GM12878 (cell line): ENCODE results near the gene PLXND1. TPM values are rescaled to one million over a fixed set of nuclear protein-coding genes. Genes with fewer than 3 reads are reported as not detected.

Experiments
- ATAC-seq: fragments of 200-7000 bp; cut with Tn5 transposase; 3 replicates; pipeline ENCODE4 v1.9.1; 2020; ENCODE audit warnings: mild to moderate bottlenecking, moderate library complexity
- BruUV-seq: library from RNA; stranded (reverse); fragments of 400-500 nt; replicated peaks from 2 replicates; lab custom pipeline; 2021; lab: Mats Ljungman, UMichigan
- CTCF ChIA-PET: fragments of 300-600 bp; sonication (Branson Sonifier 250); formaldehyde crosslinking; extraction: SDS; loops from one replicate; lab custom pipeline; 2021; ENCODE audit warnings: inconsistent platforms; lab: Yijun Ruan, JAX
- POLR2A ChIA-PET: fragments of 350-600 bp; formaldehyde crosslinking; extraction: SDS; loops from one replicate; lab custom pipeline; 2021; ENCODE audit warnings: inconsistent platforms; lab: Charles Lee
- RAD21 ChIA-PET: fragments of 300-600 bp; sonication (Branson Sonifier 250); formaldehyde crosslinking; loops from one replicate; lab custom pipeline; 2023; ENCODE audit warnings: antibody characterized with exemption; ENCODE audit not compliant: unreplicated experiment; lab: Charles Lee
- SMC1A ChIA-PET: fragments of 300-600 bp; sonication (Branson Sonifier 250); formaldehyde crosslinking; loops from one replicate; lab custom pipeline; 2023; ENCODE audit not compliant: unreplicated experiment, uncharacterized antibody; lab: Charles Lee
- DNase-seq: peaks from one replicate; pipeline ENCODE4 v3.0.0-alpha.2; 2011; ENCODE audit warnings: low read depth, low spot score
- FAIRE-seq: peaks from 3 replicates; lab custom pipeline; 2011; peaks lifted over from hg19 to GRCh38; lab: Jason Lieb, UNC
- H2AFZ ChIP-seq: 2 replicates; pipeline ENCODE4 v1.6.0; 2011; ENCODE audit warnings: low read depth, low read length, control low read depth; ENCODE audit not compliant: control insufficient read depth
- H3K27ac ChIP-seq: 2 replicates; pipeline ENCODE4 v1.5.1; 2011; ENCODE audit warnings: control low read depth; ENCODE audit not compliant: control insufficient read depth, insufficient read depth
- H3K27me3 ChIP-seq, 2 experiments: replicated peaks in 1 of 2; 2 replicates each; pipeline versions ENCODE4 v1.6.0 to v1.6.1; 2011; ENCODE audit warnings: low read length in 1 of 2; ENCODE audit not compliant: control insufficient read depth in 2 of 2, insufficient read depth in 2 of 2
- H3K36me3 ChIP-seq, 2 experiments: 2 replicates each; pipeline ENCODE4 v1.5.1; 2011; ENCODE audit warnings: low read length in 1 of 2; ENCODE audit not compliant: control insufficient read depth in 2 of 2, insufficient read depth in 2 of 2
- H3K4me1 ChIP-seq: 2 replicates; pipeline ENCODE4 v1.6.1; 2011; ENCODE audit warnings: mild to moderate bottlenecking, low read length, moderate library complexity, mixed read lengths; ENCODE audit not compliant: control insufficient read depth, insufficient read depth
- H3K4me2 ChIP-seq: 2 replicates; pipeline ENCODE4 v1.6.0; 2011; ENCODE audit warnings: control low read depth; ENCODE audit not compliant: control insufficient read depth, insufficient read depth
- H3K4me3 ChIP-seq: fragments of 200-600 bp; sonication (generic); 2 replicates; pipeline ENCODE4 v1.5.1; 2016
- H3K79me2 ChIP-seq: 2 replicates; pipeline ENCODE4 v1.6.0; 2011; ENCODE audit warnings: low read length; ENCODE audit not compliant: control insufficient read depth, insufficient read depth
- H3K9ac ChIP-seq: 2 replicates; pipeline ENCODE4 v1.8.0; 2011; ENCODE audit warnings: low read length, control low read depth, mixed read lengths; ENCODE audit not compliant: control insufficient read depth, insufficient read depth
- H3K9me3 ChIP-seq: replicated peaks from 3 replicates; pipeline ENCODE4 v1.5.1; 2011; ENCODE audit warnings: mild to moderate bottlenecking, low read length; ENCODE audit not compliant: control insufficient read depth, insufficient read depth
- H4K20me1 ChIP-seq: 2 replicates; pipeline ENCODE4 v1.6.0; 2011; ENCODE audit not compliant: control insufficient read depth, insufficient read depth
- CREB1 ChIP-seq: IDR thresholded peaks from 2 replicates; pipeline ENCODE4 v1.6.1; 2012; ENCODE audit warnings: low read depth, mild to moderate bottlenecking, inconsistent platforms
- E2F4 ChIP-seq: IDR thresholded peaks from 2 replicates; pipeline ENCODE4 v1.6.1; 2012; ENCODE audit warnings: low read depth, low read length, improper control_type of control experiment
- ESRRA ChIP-seq: IDR thresholded peaks from 2 replicates; pipeline ENCODE4 v1.6.1; 2012; ENCODE audit warnings: mild to moderate bottlenecking, low read length, improper control_type of control experiment
- FOXK2 ChIP-seq: fragments of 450-650 bp; IDR thresholded peaks from 2 replicates; pipeline ENCODE4 v1.6.1; 2017; ENCODE audit warnings: mild to moderate bottlenecking, moderate library complexity
- KLF5 ChIP-seq: fragments of 450-650 bp; IDR thresholded peaks from 2 replicates; pipeline ENCODE4 v1.6.1; 2014; ENCODE audit warnings: mild to moderate bottlenecking; ENCODE audit not compliant: partially characterized antibody
- MYC ChIP-seq: IDR thresholded peaks from 2 replicates; pipeline ENCODE4 v1.6.1; 2011; ENCODE audit warnings: mild to moderate bottlenecking, low read length, moderate library complexity, inconsistent platforms; ENCODE audit not compliant: insufficient read depth, insufficient replicate concordance, insufficient read length, severe bottlenecking
- NFYB ChIP-seq: IDR thresholded peaks from 2 replicates; pipeline ENCODE4 v1.6.1; 2011; ENCODE audit warnings: low read depth, mild to moderate bottlenecking, low read length, improper control_type of control experiment, moderate library complexity; ENCODE audit not compliant: insufficient read depth
- POLR2AphosphoS2 ChIP-seq: IDR thresholded peaks from 2 replicates; pipeline ENCODE4 v1.6.1; 2011; ENCODE audit warnings: low read depth, mild to moderate bottlenecking, low read length, improper control_type of control experiment, moderate library complexity
- TCF12 ChIP-seq: IDR thresholded peaks from 2 replicates; pipeline ENCODE4 v1.6.1; 2011; ENCODE audit warnings: low read depth, mild to moderate bottlenecking, low read length
- WGBS: methylation state at CpG from one replicate; pipeline ENCODE4 v1.1.6; 2016; ENCODE audit warnings: low lambda C conversion rate; ENCODE audit not compliant: insufficient replicate concordance, insufficient coverage; ENCODE audit errors: missing lambda C conversion rate; 5-methylcytosine and 5-hydroxymethylcytosine counted together
- in situ Hi-C: fragments of 300-500 bp; cut with MboI; formaldehyde crosslinking; loops from 9 replicates; pipeline ENCODE4 v1.14.3; 2018; ENCODE audit warnings: mixed read lengths
- intact Hi-C: fragments of 100-400 bp; cut with micrococcal nuclease; formaldehyde crosslinking; loops from one replicate; pipeline ENCODE4 v1.14.2; 2022; ENCODE audit not compliant: unreplicated experiment
- polyA plus RNA-seq, 11 experiments: library from polyadenylated mRNA; depleted of rRNA in 4 of 11; unstranded in 6 of 11; stranded (reverse) in 5 of 11; fragments of >200 nt; fragmentation: Nextera tagmentation in 4 of 11; fragmentation: Illumina TruSeq in 1 of 11; extraction: Ambion mirVana in 4 of 11; extraction: Trizol in 1 of 11; gene quantifications; 1 replicate in 1 of 11; 2 replicates in 10 of 11; pipeline versions ENCODE4 v1.2.1 to v1.2.3, GENCODE V29; 2011 to 2016; ENCODE audit warnings: inconsistent platforms in 2 of 11, missing spikeins in 2 of 11, low read depth in 1 of 11
- total RNA-seq, 4 experiments: library from RNA; depleted of rRNA in 3 of 4; stranded (reverse); fragments of >200 nt in 3 of 4; fragmentation: Illumina TruSeq in 1 of 4; extraction: Trizol in 1 of 4; gene quantifications; 2 replicates each; pipeline versions ENCODE4 v1.2.1 to v1.2.3, GENCODE V29; 2013 to 2021
- TF ChIP-seq, protein P1 (sequence below): fragments of 450-650 bp; IDR thresholded peaks from 2 replicates; pipeline ENCODE4 v1.6.1; 2016; ENCODE audit warnings: mild to moderate bottlenecking, moderate library complexity, borderline replicate concordance

PLXND1 gene
- total and polyA plus RNA-seq, 10 of the 15 experiments (the other 5 are each of a cell fraction or from before 2014, with no cell fraction given): 0.01 to 2.3 (median 0.72) TPM; not detected in 7

GRCh38 chr3:129561619-129562248, 44.7 kb downstream of the PLXND1 start:
- ChIA-PET CTCF (no interaction called here), POLR2A (no interaction called here), SMC1A (no interaction called here), RAD21 (no interaction called here)
- WGBS: 70% methylated on average over 15 of the region's 18 CpGs
- FAIRE-seq: no peak
- Histone ChIP-seq H3K27ac (no peak overlapping the region), H3K27me3 (no peaks in the 10 kb centered on the region), H3K36me3 (no peaks in the 10 kb centered on the region), H3K9me3 (no peaks in the 10 kb centered on the region), H4K20me1 (no peaks in the 10 kb centered on the region), H3K79me2 (no peaks in the 10 kb centered on the region), H2AFZ (no peak overlapping the region), H3K4me2 (no peak overlapping the region), H3K9ac (no peak overlapping the region), H3K4me3 (no peak overlapping the region), H3K4me1 (no peaks in the 10 kb centered on the region)
- TF ChIP-seq MYC (no peak), E2F4 (no peak), NFYB (no peak), ESRRA (no peak), TCF12 (no peak), POLR2AphosphoS2 (no peak), FOXK2 (no peak), KLF5 (no peak), CREB1 (no peak)
- TF ChIP-seq, protein P1, sequence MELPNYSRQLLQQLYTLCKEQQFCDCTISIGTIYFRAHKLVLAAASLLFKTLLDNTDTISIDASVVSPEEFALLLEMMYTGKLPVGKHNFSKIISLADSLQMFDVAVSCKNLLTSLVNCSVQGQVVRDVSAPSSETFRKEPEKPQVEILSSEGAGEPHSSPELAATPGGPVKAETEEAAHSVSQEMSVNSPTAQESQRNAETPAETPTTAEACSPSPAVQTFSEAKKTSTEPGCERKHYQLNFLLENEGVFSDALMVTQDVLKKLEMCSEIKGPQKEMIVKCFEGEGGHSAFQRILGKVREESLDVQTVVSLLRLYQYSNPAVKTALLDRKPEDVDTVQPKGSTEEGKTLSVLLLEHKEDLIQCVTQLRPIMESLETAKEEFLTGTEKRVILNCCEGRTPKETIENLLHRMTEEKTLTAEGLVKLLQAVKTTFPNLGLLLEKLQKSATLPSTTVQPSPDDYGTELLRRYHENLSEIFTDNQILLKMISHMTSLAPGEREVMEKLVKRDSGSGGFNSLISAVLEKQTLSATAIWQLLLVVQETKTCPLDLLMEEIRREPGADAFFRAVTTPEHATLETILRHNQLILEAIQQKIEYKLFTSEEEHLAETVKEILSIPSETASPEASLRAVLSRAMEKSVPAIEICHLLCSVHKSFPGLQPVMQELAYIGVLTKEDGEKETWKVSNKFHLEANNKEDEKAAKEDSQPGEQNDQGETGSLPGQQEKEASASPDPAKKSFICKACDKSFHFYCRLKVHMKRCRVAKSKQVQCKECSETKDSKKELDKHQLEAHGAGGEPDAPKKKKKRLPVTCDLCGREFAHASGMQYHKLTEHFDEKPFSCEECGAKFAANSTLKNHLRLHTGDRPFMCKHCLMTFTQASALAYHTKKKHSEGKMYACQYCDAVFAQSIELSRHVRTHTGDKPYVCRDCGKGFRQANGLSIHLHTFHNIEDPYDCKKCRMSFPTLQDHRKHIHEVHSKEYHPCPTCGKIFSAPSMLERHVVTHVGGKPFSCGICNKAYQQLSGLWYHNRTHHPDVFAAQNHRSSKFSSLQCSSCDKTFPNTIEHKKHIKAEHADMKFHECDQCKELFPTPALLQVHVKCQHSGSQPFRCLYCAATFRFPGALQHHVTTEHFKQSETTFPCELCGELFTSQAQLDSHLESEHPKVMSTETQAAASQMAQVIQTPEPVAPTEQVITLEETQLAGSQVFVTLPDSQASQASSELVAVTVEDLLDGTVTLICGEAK: no peak
- ATAC-seq: no peak
- intact Hi-C loops: no loop called here
- in situ Hi-C loops: no loop called here
- no peak for DNase-seq
- no TSS peak for BruUV-seq
